HTR-8/SVneo (cell line): ENCODE data around the gene POU3F3.

Experiments
- DNase-seq: peaks from one replicate; pipeline ENCODE4 v3.0.0; 2011; ENCODE audit warnings: low spot score, mixed read lengths; ENCODE audit not compliant: insufficient read length
- FAIRE-seq: peaks from 2 replicates; lab custom pipeline; 2011; peaks lifted over from hg19 to GRCh38; lab: Jason Lieb, UNC

The POU3F3 gene

DNA sequence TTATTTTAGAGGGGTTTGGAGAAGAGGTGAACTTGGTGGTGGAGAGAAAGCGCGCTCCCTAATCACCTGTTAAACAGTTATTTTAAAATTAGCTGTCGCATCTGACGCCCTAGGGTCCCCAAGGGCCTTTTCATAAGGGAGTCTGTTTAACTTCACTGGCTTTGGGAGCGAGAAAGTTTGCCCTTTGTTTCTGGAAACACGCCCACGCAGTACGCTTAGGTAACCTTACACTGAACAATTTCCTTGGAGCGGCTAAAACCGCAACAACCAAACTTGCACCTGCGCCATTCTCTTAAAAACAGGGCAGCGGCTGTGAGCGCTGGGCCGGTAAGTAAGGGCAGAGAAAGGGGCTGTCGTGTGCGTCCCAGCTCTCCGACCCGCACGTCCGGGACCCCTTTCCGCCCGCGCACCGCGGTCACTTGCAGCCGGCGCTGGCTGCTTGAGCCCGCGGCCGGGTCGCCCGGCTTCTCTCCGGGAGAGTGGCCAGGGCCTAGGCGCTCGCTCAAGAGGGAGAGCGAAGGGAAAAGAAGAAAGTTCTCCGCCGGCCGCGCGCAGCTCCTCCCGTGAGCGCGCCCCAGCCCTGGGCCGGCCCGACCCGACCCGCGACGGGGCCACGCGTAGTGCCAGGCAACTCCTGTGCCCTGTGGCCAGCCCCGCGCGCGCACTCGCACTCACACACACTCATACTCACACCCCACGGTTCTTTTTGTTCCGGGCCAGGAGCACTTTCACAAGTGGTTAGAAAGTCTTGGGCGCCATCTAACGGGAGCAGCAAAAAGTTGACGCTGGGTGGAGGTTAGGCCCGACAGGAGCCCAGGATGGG, 19.2 kb downstream of the POU3F3 start:
- DNase-seq, result peak; percentile 55

DNA sequence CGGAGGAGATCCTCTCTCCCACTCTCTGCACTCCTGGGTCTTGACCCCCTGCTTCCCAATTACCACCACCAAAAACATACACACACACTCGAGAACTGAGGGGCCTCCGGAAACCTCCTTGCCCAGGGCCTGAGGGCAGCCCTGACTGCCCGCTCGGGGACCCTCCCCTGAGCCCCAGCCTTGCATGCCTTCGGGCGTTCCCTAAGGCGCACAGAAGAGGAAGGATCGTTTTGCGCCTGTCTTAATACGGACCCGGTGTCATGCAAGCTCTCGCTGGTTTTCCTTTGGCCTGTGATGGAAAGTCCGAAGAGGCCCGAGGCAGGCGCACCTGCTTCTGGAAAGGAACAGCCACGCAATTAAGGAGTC, 19.8 kb downstream of the POU3F3 start:
- no peak for FAIRE-seq

More for the DNA sequence above, 19.2 kb downstream of the POU3F3 start:
- FAIRE-seq, result no peak

DNA sequence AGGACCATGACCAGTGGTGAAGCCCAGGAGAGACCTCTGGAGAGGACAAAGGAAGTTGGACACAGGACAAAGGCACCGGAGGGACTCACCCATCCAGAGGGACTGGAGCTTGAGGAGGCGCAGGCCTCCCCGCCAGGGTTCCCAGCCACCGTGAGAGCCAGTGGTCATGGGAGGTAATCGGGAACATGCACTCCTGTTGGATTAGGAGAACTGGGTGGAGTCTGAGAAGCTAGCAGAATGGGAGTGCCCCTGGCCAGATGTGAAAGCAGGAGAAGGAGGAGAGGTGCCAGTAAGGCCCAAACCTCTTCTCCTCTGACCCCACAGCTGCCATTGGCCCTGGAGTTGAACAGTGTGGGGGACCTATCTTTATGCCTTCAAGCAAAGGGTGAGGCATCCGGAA, 20.3 kb downstream of the POU3F3 start:
- DNase-seq (no peak), FAIRE-seq (no peak)

More for the DNA sequence above, 19.8 kb downstream of the POU3F3 start:
- no peak for DNase-seq

DNA sequence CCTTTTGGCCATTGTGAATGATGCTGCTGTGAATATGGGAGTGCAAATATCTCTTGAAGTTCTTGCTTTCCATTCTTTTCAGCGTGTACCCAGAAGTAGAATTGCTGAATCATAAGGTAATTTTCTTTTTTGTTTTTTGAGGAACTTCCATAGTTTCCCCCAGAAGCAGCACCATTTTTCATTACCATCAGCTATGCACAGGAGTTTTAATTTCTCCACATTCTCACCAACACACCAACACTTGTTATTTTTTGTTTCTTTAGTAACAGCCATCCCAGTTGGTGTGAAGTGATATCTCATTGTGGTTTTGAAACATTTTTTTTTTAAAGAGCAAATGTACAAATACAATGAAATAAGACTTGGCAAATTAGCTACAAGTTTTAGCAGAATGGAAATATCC, 21.3 kb downstream of the POU3F3 start:
- no peak for FAIRE-seq
- DNase-seq, result no peak

DNA sequence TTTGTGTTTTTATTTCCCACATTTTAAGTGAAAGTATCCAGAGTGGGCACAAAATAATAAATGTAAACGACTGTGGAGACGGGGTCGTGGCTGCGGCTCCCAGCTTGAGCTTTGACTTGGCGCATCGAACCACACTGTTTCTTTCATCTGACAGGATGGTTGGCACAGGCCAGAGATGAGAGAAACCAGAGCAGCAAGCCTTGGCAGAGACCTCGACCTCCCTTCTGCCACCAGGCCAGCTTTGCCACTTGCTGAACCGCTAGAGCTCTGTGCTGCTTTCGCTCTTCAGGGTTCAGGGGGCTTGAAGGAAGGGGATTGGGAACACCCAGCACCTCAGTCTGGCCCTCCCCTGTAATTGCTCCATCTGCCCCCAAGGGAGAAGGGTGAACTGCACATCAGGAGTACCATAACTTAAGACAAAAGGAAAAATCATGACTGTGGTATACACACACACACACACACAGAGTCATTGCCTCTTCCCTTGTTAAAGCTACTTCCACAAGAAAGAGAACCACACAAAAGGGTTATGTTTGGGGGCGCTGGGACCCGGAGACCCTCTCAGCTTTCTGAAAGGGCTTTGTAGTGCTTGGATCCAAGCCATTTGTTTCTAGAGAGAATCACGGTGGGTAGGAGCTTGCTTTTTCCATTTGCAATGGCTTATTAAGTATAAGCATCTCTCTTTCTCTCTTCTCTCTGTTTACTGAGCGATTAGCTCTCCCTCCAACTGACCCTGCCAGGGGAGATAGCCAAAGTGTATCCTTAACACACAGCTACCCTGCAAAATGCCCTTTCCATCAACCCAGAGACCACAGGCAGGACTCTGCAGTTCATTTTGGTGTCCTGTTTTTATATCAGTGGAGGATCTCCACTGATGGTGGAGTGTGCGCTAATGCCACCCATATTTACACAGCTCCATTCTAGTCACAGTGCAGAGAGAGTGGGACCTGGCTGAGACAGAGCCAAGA, 23.0 kb downstream of the POU3F3 start:
- no peak for DNase-seq
- no peak for FAIRE-seq

DNA sequence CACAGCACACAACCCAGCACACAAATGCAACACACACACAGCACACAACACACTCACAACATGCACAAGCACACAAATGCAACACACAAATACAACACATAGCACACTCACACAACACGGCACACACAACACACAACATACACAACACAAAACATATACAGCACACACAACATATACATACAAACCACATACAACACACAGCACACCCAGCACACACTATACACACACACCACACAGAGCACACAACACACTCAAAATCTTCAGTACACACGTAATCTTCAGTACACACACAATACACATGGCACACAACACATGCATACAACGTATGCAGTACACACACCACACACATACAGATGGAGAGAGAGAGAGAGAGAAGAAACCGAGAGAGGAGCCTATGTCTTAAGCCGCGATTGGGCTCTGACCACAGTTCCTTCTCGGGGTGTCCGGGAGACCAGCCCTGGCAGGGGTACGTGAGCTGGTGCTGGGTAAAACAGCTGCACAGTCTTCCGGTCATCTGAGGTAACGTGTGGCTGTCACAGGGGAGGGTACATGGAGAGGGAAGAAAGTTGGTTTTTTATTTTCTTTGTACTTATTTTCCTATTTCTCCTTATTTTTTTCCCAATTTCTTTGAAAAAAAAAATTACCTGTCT, 25.1 kb downstream of the POU3F3 start:
- DNase-seq (no peak), FAIRE-seq (peak; percentile 84)

DNA sequence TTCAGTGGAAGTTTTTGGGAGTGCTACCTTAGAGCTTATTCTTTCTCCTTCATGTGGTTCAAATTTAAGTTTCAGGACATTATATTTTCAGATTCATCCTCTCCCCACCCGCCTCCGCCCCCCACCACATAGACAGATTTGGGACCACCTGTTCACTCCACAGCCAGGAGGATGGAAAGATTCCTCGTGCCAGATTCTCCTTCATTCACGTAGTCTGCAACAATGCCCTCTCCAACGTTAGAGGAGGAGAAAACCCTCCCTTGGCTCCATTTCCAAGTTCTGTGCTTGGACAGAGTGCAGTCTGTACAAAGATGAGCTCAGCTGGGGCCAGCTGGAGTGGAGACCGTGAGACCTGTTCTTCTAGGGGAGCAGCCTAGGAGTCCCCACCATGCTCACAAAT, 26.2 kb downstream of the POU3F3 start:
- FAIRE-seq (no peak), DNase-seq (no peak)

DNA sequence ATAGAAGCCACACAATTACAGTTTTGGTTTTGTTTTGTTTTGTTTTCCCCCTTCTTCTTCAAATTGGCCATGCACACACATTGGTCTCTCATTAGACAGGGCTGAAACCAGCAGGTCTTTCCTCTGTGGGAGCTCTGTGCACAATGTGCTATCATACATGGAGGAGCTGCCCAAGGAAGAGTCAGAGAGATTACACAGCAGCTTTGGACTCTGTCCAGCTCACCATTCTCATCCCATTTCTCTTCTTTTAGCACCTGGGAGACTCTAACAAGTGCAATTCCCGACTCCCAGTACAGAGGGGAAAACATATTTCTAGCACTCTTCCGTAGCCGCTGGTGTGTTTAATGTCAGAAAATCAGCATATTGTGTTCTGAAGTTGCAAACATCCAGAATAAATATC, 29.4 kb downstream of the POU3F3 start:
- no peak for DNase-seq
- no peak for FAIRE-seq

DNA sequence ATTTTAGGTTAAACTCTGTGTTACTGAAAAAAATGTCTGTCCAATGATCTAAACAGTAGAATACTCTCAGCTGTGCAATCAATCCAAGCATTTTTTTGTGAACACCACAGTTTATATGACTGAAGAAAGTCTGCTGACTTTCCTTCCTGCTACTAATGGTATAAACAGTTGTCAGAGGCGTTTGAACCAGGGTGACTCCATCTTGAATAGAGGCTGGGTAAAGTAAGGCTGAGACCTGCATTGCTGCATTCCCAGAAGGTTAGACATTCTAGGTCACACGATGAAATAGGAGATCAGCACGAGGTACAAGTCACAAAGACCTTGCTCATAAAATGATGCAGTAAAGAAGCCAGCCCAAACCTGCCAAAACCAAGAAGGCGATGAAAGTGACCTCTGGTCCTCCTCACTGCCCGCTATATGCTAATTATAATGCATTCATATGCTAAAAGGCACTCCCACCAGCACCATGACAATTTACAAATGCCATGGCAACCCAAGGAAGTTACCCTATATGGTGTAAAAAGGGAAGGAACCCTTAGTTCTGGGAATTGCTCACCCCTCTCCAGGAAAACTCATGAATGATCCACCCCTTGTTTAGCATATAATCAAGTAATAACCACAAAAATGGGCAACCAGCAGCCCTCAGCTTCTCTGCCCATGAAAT, 31.3 kb downstream of the POU3F3 start:
- no peak for DNase-seq
- no peak for FAIRE-seq

DNA sequence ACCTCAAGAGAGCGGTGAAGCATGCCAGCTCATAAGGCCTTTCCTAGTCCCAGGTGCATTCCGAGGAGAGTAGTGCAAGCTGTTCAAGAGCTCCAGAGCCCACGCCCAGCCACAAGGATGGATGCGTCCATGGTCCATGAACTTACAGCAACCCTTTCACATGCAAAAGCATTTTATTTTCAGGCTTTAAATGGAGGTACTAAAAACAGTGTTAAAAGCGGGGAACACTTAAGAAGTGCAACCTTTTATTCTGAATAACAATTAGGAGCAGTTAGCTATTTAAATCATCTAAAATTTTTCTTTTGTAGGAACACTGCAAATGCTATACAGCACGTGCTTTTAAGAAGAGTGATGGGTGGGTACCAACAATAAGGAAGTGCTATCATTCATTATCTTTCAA, 33.8 kb downstream of the POU3F3 start:
- DNase-seq (no peak), FAIRE-seq (no peak)

DNA sequence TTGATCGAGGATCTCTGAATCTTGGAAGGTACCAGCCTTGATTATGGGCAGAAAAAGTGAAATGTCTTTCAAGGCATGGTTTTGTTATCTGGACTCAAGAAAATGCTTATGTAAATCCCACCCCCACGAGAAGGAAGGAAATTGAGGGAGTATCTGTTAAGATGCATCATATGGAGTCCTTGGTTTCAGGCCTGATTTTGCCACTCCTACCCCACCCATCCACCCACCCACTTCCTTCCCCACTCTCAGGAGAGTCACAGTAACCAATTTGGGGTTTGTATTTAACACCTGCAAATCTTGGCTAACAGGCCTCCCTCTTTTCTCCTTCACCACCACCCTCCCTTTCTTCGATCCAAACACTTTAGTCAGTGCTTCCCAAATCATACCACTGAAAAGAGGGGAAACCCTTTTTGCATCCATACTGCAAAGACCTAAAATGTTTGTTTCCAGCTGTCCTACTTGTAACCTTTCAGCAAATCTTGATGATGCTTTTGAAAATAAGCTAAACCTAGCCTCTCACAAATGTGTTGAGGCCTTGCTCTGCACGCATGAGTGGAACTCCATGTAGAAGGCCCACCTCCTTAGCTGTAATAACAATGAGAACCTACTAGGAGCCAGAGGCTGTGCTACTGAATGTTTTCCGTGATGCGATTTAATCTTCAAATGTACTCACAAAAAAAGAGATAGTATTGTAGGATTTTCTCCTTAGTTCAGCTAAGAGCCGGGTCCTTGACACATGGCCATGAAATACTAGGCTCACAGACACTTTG, 34.8 kb downstream of the POU3F3 start:
- DNase-seq, result no peak

DNA sequence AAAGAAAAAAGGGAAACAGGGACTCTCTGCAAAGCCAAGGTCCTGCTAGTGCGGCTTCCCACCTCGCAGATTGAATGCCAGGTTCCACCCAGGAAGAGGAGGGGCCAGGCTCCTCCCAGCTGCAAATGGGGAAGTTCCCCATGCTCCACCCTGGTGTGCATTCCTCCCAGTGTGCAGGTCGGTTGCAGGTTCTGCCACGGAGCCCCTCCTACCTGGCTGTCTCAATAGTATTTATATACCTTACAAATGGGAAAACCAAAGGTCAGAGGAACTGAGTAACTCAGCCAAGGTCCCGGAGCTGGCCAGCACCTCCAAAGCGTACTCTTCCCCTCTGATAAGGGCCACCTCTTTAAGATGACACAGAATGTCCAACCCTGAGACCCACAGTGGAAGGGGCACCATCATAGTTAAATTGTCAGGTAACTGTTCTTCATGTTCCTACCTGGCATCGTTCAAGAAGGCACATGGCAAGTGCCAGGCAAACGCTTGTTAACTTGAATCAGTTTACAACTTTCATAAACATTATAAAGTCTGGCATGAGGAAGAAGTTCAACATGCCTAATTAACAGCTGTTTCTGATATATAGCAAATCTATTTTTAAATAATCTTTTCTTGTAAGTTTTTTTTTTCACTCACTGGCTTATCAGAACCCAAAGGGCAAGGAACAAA, 35.5 kb downstream of the POU3F3 start:
- DNase-seq (no peak), FAIRE-seq (no peak)

More for the DNA sequence above, 34.8 kb downstream of the POU3F3 start:
- no peak for FAIRE-seq

DNA sequence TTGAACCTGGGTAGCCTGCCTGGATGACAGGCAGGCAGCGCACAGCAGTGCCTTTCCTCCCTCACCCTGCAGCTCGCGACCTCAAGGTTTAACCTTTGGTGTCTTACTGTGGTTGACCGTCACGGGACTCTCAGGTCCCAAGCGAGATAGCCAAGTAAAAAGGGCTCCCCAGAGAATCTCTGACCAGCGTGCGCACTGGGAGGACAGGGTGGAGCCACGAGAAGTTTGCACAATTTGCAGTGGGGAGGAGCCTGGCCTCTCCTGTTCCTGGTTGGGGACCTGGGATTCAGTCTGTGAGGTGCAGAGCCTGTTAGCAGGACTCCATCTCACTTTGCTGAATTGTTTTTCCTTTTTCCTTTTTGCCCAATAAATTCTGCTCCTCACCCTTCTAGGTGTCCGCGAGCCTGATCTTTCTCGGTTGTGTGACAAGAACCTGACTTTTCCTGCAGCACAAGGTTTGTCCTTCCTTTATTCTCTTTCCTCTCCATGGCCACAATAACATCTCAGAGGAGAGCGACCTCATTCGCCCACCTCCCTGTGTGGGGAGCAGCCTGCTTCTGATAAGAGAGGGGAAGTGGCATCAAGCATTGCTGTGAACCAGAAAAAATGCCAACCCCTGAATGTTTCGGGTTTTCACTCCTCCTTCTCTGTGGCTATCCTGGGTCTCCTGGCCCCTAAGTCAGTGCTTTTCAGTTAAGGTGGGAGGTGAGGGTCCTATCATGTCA, 36.2 kb downstream of the POU3F3 start:
- DNase-seq, result no peak
- FAIRE-seq, result no peak

DNA sequence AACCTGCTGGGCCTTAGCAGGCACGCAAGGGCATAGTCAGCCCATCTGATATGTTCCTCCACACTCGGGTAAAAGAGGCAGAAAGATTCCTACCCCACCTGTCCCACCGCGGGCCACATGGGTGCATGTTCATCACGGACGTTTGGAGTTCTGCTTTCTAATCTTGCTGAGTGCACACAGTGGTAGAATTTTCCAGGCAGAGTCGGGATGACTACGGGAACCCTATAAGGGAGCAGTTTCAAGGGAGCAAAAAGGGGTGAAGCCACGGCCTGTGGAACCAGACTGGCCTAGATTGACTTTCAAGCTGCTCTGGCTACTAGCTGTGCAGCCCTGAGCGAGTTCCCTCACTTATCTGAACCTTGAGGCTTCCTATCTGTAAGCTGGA, 36.8 kb downstream of the POU3F3 start:
- FAIRE-seq (no peak), DNase-seq (no peak)

DNA sequence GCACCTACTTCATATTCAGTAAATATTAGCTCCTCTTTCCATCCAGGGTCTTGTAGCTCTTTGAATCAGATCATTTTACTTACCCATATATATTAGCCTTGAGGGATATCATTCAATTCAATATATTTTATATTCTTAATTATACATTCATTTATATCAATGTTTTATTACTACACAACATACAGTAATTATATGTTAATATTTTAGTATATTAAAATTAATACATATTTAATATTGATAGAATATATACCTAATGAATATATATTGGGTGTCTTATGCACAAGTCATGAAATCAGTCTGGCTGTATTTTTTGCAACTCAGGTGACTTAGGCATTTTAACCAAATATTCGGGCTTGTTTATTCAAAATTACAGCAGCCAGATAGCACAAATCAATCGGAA, 37.2 kb downstream of the POU3F3 start:
- no peak for FAIRE-seq

DNA sequence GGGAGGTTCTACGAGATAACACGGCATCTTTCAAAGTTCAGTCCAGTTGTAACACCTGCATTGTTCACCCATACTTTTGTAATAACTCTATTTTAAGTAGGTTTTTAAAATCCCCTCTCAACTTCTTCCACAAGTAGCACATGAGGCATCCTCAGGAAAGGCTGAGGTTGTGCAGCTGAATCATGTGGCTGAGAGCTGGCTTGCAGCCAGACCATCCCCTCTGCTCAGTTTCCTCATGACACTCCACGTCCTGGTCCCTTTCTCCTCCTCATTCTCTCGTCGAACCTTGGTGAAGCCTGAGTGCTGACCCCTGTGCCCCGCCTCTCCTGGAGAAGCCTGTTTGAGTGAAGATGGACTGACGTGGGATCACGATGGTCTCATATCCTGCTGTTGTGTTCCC, 42.5 kb downstream of the POU3F3 start:
- FAIRE-seq, result no peak

More for the DNA sequence above, 37.2 kb downstream of the POU3F3 start:
- no peak for DNase-seq

DNA sequence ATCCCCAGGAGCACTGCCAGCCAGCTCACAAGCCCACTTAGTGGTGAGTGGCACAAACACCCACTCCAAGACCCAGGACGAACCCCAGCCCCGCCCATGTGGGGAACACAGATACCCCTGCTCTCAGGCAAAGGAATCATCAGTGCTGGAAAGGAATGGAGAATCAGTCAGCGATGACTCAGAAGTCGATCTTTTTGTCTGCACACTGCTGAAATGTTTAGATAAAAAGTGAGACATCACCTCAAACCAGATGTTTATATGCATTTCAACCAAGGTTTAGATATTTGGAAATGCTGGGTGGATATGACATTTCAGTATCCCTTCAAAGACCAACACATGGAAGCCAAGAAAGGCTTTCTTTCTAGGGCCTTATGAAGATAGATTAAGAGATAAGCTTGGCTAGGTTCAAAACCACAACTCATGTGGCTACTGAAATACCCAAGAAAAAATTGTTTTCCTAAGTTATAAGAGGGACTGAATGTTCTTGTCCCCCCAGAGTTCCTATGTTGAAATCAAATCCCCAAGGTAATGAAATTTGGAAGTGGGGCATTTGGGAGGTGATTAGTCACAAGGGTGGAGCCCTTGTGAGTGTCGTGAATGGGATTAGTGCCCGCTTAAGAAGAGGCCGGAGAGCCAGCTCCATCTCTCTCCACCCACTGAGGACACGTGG, 43.7 kb downstream of the POU3F3 start:
- FAIRE-seq (no peak), DNase-seq (no peak)

More for the DNA sequence above, 42.5 kb downstream of the POU3F3 start:
- no peak for DNase-seq

DNA sequence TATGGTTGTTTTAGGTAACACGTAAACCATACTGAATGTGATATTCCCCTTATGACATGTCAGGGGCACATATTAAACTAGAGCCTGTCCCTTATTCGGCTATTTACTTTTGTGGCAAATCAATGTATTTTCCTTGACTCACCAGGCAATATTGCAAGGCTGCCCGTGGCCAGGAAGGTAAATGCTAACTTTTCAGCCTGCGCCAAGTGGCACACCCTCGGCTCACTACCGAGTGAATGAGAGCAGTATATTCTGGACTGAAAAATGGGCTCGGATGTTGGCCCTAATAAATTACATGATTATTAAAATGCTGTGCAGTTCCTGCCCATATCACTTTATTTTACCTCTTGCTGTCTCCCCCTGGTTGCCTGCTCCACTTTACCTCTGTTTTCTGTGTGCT, 46.7 kb downstream of the POU3F3 start:
- FAIRE-seq (no peak), DNase-seq (no peak)
